Smooth muscle cell of the umbilical artery (primary cell): ENCODE results near the gene CMTM2. TPM values are rescaled to one million over a fixed set of nuclear protein-coding genes. Genes with fewer than 3 reads are reported as not detected.

Experiments used
- total RNA-seq: library from RNA; depleted of rRNA; stranded (reverse); fragments of >200 nt; gene quantifications from 2 replicates; pipeline ENCODE4 v1.2.3, GENCODE V29; 2014

Gene CMTM2, protein sequence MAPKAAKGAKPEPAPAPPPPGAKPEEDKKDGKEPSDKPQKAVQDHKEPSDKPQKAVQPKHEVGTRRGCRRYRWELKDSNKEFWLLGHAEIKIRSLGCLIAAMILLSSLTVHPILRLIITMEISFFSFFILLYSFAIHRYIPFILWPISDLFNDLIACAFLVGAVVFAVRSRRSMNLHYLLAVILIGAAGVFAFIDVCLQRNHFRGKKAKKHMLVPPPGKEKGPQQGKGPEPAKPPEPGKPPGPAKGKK
- not detected in 2 replicates for total RNA-seq

DNA sequence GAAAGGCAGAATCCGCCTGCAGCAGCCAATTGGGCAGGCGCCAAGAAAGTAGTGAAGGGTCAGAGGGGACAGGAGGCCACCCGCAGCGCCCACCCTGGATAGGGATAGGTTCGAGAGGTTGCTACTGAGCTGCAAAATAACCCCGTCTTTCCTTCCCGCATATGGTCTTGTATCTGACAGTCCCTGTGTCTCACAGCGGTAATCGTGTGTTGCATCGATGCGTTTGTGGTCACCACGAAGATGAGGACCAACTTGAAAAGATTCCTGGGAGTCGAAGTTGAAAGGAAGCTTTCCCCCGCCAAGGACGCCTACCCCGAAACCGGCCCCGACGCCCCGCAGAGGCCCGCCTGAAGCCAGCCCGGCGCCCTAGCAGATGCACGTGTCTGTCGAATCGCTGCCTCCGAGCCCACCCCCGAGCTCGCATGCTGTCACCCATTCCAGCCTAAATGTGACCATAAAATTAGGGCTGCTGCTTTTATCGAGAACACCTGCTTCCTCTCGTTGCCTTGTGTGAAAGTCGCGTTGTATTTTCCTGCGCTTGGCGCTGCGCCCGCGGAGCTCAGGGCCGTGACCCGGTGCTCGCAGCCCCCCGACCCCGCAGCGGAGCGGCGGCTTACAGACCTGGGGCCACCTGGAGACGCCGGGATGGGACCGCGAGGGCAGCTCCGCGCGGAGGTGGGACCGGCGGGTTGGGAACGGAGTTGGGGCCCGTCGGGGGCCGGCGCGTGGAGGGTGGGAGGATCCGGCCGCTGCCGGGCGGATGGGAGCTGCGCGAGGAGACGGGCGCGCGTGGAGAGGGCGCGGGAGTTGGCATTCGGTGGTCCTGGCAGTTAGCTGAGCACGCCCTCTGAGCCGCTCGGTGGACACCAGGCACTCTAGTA is at the start of gene CMTM2:
TSS of gene CMTM2 (plus strand) at position 813 of the 881 bp plus-strand sequence. CDS start 145 bp downstream, outside the sequence.

DNA sequence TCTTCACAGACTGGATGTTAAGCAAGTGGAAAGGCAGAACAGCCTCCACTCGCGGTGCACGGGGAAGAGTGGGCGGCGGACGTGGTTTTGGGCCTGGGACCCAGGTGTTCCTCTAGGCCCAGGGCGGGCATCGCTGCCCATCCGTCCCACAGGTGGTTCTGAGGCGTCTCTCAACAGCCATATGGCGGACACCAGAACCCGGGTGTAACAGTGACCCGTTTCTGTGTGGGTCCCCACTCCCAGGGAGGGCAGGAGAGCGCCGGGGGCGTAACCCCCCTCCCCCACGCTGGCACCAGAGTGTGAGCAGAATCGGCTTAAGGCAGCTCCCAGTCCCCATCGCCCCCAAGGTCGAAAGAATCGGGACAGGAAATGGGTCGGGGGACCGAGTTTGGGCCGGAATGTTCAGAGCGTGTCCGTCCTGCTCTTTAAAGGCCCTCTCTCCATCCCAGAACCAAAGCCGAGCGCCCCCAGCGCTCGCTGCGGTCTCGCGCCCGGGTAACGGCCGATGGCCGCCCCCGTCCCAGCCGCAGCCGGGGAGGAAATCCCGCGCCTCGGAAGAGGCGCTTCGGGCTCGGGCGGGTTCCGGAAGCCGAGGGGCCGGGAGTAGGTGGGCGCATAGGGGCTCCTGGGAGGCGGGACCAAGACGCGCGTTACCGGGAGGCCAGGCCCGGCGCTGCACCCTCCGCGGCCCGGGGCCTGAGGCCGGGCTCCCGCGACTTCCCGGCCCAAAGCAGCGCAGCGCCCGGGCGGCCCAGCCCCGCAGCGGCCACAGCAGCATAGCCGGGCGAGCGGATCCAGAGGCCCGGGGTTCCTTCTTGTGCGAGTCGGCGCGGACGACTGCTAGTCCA is 29.8 kb upstream of the CMTM2 start, which contains the start of gene TK2:
TSS of gene TK2 (minus strand) at position 839 of the 848 bp plus-strand sequence. CDS start at position 778, 61 bp downstream.

DNA sequence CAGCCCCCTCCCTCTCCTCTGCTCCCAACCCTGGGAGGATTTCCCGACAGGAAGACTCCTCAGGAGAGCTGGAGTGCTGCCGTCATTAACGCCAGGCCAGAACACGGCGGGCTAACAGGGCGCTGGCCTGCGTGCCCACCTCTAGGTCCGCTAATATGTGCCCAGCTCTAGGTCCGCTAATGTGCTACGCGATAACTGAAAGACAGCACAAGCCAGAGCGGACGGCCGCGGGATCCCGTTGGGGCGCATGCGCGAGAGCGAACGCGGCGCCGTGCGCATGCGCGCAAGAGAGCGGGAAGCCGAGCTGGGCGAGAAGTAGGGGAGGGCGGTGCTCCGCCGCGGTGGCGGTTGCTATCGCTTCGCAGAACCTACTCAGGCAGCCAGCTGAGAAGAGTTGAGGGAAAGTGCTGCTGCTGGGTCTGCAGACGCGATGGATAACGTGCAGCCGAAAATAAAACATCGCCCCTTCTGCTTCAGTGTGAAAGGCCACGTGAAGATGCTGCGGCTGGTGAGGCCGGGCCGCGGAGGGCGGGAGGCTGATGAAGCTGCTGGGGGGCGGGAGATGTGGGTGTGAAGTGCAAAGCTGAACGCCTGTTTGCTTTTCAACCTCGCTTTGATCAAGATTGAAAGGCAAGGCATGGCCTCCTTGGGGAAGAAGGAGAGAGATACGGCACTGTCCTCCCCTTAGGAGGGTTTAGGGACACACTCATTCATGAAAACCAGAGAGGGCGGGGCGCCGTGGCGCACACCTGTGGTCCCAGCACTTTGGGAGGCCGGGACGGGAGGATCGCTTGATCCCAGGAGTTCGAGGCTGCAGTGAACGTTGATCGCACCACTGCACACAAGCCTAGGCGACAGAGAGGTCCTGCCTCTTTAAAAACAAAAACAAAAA is 26.7 kb upstream of the CMTM2 start, which contains the start of gene CKLF:
TSS of gene CKLF (plus strand) at position 291 of the 892 bp plus-strand sequence. CDS start at position 431, 140 bp downstream.

DNA sequence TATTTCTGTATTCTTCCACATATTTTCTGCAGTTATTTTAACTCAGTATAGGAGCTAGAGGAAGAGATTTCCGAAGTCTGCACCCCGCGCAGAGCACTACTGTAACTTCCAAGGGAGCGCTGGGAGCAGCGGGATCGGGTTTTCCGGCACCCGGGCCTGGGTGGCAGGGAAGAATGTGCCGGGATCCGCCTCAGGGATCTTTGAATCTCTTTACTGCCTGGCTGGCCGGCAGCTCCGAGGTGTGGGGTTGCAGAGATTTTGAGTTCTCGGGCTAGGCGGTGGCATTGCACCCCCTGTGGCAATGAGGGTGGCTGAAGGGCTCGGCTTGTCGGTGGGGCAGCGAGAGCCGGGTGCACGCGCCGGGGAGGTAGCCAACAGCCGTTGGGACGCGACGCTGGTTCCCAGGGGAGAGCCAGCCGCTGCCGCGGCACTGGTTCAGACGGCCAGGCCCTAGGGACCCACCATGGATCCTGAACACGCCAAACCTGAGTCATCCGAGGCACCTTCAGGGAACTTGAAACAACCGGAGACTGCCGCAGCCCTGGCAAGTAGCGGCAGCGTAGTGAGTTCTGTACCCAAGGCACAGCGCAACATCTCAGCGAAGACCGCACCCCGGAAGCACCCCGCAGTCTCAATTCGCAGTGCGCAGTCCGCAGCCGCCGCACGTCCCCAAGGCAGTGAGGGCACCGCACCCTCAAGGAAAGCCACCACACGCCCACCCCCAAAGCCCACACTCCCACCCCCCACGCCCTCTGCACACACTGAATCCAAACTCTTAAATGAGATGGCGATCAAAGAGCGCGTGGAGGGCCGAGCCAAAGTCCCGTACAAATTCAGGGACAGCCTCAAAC is 13.0 kb upstream of the CMTM2 start, which contains the start of gene CMTM1:
TSS of gene CMTM1 (plus strand) at position 389 of the 851 bp plus-strand sequence. CDS start at position 464, 75 bp downstream.

DNA sequence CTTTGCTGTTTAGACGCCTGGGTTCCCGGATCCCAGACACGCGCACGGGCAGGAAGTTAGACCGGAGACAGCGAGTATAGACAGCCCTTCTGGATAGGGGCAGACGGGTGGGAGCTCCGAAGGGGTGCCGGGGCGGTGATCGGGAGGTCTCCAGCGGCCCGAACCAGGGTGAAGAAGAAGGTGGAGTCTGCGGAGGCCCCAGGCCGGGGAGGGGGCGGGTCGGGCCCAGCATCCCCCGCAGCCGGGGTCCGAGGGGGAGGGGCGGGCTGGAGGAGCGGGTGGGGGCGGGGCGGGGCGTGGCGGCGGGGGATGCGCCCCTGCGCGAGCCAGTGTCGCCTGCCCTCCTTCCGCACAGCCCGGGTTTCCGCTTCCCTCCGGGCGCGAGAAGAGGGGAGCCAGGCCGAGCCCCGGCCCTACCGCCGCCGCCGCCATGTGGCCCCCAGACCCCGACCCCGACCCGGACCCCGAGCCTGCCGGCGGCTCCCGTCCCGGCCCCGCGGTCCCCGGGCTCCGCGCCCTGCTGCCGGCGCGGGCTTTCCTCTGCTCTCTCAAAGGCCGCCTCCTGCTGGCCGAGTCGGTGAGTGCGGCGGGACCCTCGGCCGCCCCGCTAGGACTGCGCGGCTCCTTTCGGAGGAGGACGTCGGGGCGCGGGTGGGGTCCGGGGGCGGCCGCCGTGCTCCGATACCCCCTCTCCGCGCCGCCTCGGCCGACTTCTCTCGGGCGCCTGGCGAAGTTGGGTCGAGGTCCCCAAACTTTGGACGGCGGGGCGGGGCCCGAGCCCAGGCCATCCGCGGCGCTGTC is 25.3 kb downstream of the CMTM2 start, which contains the start of gene CMTM3:
TSS of gene CMTM3 (plus strand) at position 329 of the 801 bp plus-strand sequence. CDS start at position 431, 102 bp downstream.

Other genes with a start within 250 kb of the CMTM2 start
- gene CDH5, start 212.8 kb upstream of the CMTM2 start, total RNA-seq, result 0.42 and 0.59 TPM in 2 replicates
- gene BEAN1, start 152.2 kb upstream of the CMTM2 start, total RNA-seq, result 0.09 TPM in 1 of 2 replicates, not detected in the other
- 48.4 and 54.3 TPM in 2 replicates for gene TK2, start 29.3 kb upstream of the CMTM2 start, total RNA-seq
- gene CKLF, start 26.9 kb upstream of the CMTM2 start, total RNA-seq, result 37.1 and 51.1 TPM in 2 replicates
- 1.5 and 1.9 TPM in 2 replicates for gene CMTM1, start 13.0 kb upstream of the CMTM2 start, total RNA-seq
- 8.0 and 14.8 TPM in 2 replicates for gene CMTM3, start 25.2 kb downstream of the CMTM2 start, total RNA-seq
- gene CMTM4, start 117.3 kb downstream of the CMTM2 start, total RNA-seq, result 17.5 and 23.0 TPM in 2 replicates
- gene DYNC1LI2, start 172.1 kb downstream of the CMTM2 start, total RNA-seq, result 164 and 205 TPM in 2 replicates
- gene TERB1, start 222.1 kb downstream of the CMTM2 start, total RNA-seq, result under 0.01 TPM in 1 of 2 replicates, not detected in the other